SK-N-SH treated with all-trans-retinoic acid at 6 μM for 48 hours (cell line): Measurements from ENCODE around the gene ARAP1.

Source experiments
- ARNTL ChIP-seq: fragments of 450-650 bp; formaldehyde crosslinking; IDR thresholded peaks from 2 replicates; pipeline ENCODE4 v1.5.0; 2020; ENCODE audit warnings: low read depth, mild to moderate bottlenecking, moderate library complexity, borderline replicate concordance
- CREB5 ChIP-seq: fragments of 250-450 bp; sonication (Bioruptor Pico); IDR thresholded peaks from 2 replicates; pipeline ENCODE4 v1.5.1; 2020; ENCODE audit warnings: low read depth, mild to moderate bottlenecking, moderate library complexity
- PATZ1 ChIP-seq: fragments of 250-450 bp; sonication (Bioruptor Pico); IDR thresholded peaks from 2 replicates; pipeline ENCODE4 v1.8.0; 2020; ENCODE audit warnings: mild to moderate bottlenecking, moderate library complexity, borderline replicate concordance
- TSHZ2 ChIP-seq: fragments of 250-450 bp; sonication (Bioruptor Pico); IDR thresholded peaks from 2 replicates; pipeline ENCODE4 v1.5.0; 2020; ENCODE audit warnings: mild to moderate bottlenecking, moderate library complexity
- ZC3H10 ChIP-seq: fragments of 250-450 bp; sonication (Bioruptor Pico); IDR thresholded peaks from 2 replicates; pipeline ENCODE4 v1.5.1; 2021; ENCODE audit warnings: mild to moderate bottlenecking, moderate library complexity
- ZFP3 ChIP-seq: fragments of 250-450 bp; sonication (Bioruptor Pico); IDR thresholded peaks from 2 replicates; pipeline ENCODE4 v1.5.0; 2020; ENCODE audit warnings: mild to moderate bottlenecking, moderate library complexity
- ZFP30 ChIP-seq: fragments of 450-650 bp; formaldehyde crosslinking; IDR thresholded peaks from 2 replicates; pipeline ENCODE4 v1.5.0; 2022; ENCODE audit warnings: mild to moderate bottlenecking, moderate library complexity
- TF ChIP-seq, protein P1 (sequence below): fragments of 250-450 bp; sonication (Bioruptor Pico); IDR thresholded peaks from 2 replicates; pipeline ENCODE4 v1.5.1; 2021; ENCODE audit warnings: mild to moderate bottlenecking, moderate library complexity

DNA sequence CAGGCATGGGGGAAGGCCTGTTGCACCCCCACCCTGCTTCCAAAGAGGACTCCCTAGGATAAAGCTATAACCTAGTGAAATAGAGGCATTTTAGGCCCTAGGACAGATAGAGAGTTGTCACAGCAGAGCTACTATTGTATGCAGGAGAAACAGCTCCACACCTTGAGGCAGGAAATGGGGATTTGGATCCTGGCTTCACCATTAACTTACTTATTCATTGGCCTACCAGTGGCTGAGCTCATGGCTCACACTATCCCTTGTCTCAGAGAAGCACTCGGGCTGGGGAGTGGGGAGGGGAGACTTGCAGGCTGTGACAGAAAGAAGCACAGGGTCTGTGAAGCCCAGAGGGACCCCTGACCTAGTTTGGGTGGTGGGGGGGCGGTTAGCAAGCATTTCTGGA lies 77.0 kb downstream of the ARAP1 start:
- TF ChIP-seq ZFP30 (CRISPR knock-in tag) = no peak
- TF ChIP-seq TSHZ2 (CRISPR knock-in tag) = no peak
- no peak for TF ChIP-seq ARNTL (CRISPR knock-in tag)
- TF ChIP-seq CREB5 (CRISPR knock-in tag) = no peak
- no peak for TF ChIP-seq ZC3H10 (CRISPR knock-in tag)
- TF ChIP-seq PATZ1 (CRISPR knock-in tag) = no peak
- TF ChIP-seq ZFP3 = no peak
- TF ChIP-seq, protein P1, sequence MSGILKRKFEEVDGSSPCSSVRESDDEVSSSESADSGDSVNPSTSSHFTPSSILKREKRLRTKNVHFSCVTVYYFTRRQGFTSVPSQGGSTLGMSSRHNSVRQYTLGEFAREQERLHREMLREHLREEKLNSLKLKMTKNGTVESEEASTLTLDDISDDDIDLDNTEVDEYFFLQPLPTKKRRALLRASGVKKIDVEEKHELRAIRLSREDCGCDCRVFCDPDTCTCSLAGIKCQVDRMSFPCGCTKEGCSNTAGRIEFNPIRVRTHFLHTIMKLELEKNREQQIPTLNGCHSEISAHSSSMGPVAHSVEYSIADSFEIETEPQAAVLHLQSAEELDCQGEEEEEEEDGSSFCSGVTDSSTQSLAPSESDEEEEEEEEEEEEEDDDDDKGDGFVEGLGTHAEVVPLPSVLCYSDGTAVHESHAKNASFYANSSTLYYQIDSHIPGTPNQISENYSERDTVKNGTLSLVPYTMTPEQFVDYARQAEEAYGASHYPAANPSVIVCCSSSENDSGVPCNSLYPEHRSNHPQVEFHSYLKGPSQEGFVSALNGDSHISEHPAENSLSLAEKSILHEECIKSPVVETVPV (CRISPR knock-in tag) = no peak
